B cell (primary cell): ENCODE data around the gene MCEMP1. TPM values are rescaled to one million over a fixed set of nuclear protein-coding genes. Genes with fewer than 3 reads are reported as not detected.

Experiments
- ATAC-seq: fragments of 200-7000 bp; cut with Tn5 transposase; one replicate; pipeline ENCODE4 v1.10.0; 2021; ENCODE audit warnings: low read depth, mild to moderate bottlenecking, moderate number of reproducible peaks, moderate library complexity
- CTCF ChIA-PET: fragments of 350-600 bp; sonication (Branson Sonifier 250); formaldehyde crosslinking; loops from one replicate; lab custom pipeline; 2021; ENCODE audit warnings: antibody characterized with exemption, inconsistent platforms; lab: Charles Lee
- POLR2A ChIA-PET: fragments of 350-600 bp; sonication (Branson Sonifier 250); formaldehyde crosslinking; loops from one replicate; lab custom pipeline; 2021; ENCODE audit warnings: antibody characterized with exemption; lab: Charles Lee
- DNase-seq: peaks from one replicate; pipeline ENCODE4 v3.0.0; 2013
- H2AFZ ChIP-seq: 2 replicates; pipeline ENCODE4 v1.6.1; 2012; ENCODE audit warnings: mild to moderate bottlenecking, low read depth, low read length; ENCODE audit not compliant: insufficient read depth, poor library complexity, severe bottlenecking
- H3K27ac ChIP-seq, 2 donors: 1 replicate in 1 of 2; 2 replicates in 1 of 2; pipeline ENCODE4 v1.5.1; 2012 to 2013; ENCODE audit warnings: low read length in 2 of 2, mild to moderate bottlenecking in 2 of 2, moderate library complexity in 1 of 2
- H3K27me3 ChIP-seq, 4 experiments: fragments of 200-600 bp in 1 of 4; sonication (generic) in 1 of 4; replicated peaks in 1 of 4; 1 replicate in 2 of 4; 2 replicates in 2 of 4; pipeline versions ENCODE4 v1.6.1 to v1.7.0; 2013 to 2016; ENCODE audit warnings: low read length in 3 of 4, mild to moderate bottlenecking in 2 of 4, mixed read lengths in 1 of 4, moderate library complexity in 1 of 4; ENCODE audit not compliant: insufficient read depth in 4 of 4, control insufficient read depth in 3 of 4; ENCODE audit errors: control extremely low read depth in 1 of 4
- H3K36me3 ChIP-seq, 2 experiments: replicated peaks in 1 of 2; 1 replicate in 1 of 2; 2 replicates in 1 of 2; pipeline versions ENCODE4 v1.6.1 to v1.7.1; 2013; ENCODE audit warnings: low read length in 1 of 2; ENCODE audit not compliant: insufficient read depth in 2 of 2, control insufficient read depth in 1 of 2; ENCODE audit errors: control extremely low read depth in 1 of 2, extremely low read depth in 1 of 2
- H3K4me1 ChIP-seq, 2 donors: fragments of 200-600 bp in 1 of 2; sonication (generic) in 1 of 2; 1 replicate in 1 of 2; 2 replicates in 1 of 2; pipeline versions ENCODE4 v1.5.1 to v1.6.1; 2013 to 2017; ENCODE audit warnings: low read length in 2 of 2; ENCODE audit not compliant: control insufficient read depth in 2 of 2, insufficient read depth in 2 of 2
- H3K4me2 ChIP-seq: replicated peaks from 2 replicates; pipeline ENCODE3; 2012; ENCODE audit warnings: mild to moderate bottlenecking, low read depth, low read length; ENCODE audit not compliant: poor library complexity, severe bottlenecking
- H3K4me3 ChIP-seq, 5 experiments: fragments of 200-600 bp in 1 of 5; sonication (generic) in 1 of 5; 1 replicate in 3 of 5; 2 replicates in 2 of 5; pipeline versions ENCODE4 v1.5.1 to v1.7.0; 2011 to 2016; ENCODE audit warnings: low read length in 4 of 5, mild to moderate bottlenecking in 4 of 5, low read depth in 2 of 5, control low read depth in 1 of 5, moderate library complexity in 1 of 5; ENCODE audit not compliant: insufficient read depth in 1 of 5; ENCODE audit errors: control extremely low read depth in 1 of 5, extremely low read depth in 1 of 5
- H3K79me2 ChIP-seq: fragments of 200-600 bp; sonication (generic); one replicate; pipeline ENCODE4 v1.6.0; 2016; ENCODE audit warnings: low read length; ENCODE audit not compliant: control insufficient read depth, insufficient read depth
- H3K9ac ChIP-seq: fragments of 200-600 bp; sonication (generic); 2 replicates; pipeline ENCODE4 v1.6.1; 2017; ENCODE audit warnings: mild to moderate bottlenecking, low read length, moderate library complexity
- H3K9me3 ChIP-seq, 3 donors: one replicate each; pipeline versions ENCODE4 v1.6.1 to v1.7.1; 2013; ENCODE audit warnings: low read length in 2 of 3; ENCODE audit not compliant: control insufficient read depth in 2 of 3, insufficient read depth in 1 of 3; ENCODE audit errors: control extremely low read depth in 1 of 3
- H4K20me1 ChIP-seq: 2 replicates; pipeline ENCODE4 v1.6.0; 2012; ENCODE audit warnings: mild to moderate bottlenecking, low read length; ENCODE audit not compliant: insufficient read depth, control insufficient read depth, poor library complexity, severe bottlenecking
- H3K27ac Mint-ChIP-seq: one replicate; pipeline ENCODE4 v1.8.0; 2021; ENCODE audit warnings: mixed read lengths
- H3K27me3 Mint-ChIP-seq: one replicate; pipeline ENCODE4 v1.8.0; 2021; ENCODE audit warnings: mixed read lengths
- H3K4me1 Mint-ChIP-seq: one replicate; pipeline ENCODE4 v1.8.0; 2021; ENCODE audit warnings: mixed read lengths
- H3K4me3 Mint-ChIP-seq: one replicate; pipeline ENCODE4 v1.8.0; 2021; ENCODE audit warnings: mixed read lengths
- H3K9me3 Mint-ChIP-seq: one replicate; pipeline ENCODE4 v1.8.0; 2022; ENCODE audit warnings: mixed read lengths; ENCODE audit not compliant: insufficient read depth
- CTCF ChIP-seq: fragments of 200-600 bp; IDR thresholded peaks from one replicate; pipeline ENCODE4 v1.8.0; 2022; ENCODE audit warnings: antibody characterized with exemption, mild to moderate bottlenecking
- EZH2 ChIP-seq: IDR thresholded peaks from 2 replicates; pipeline ENCODE4 v1.6.1; 2012; ENCODE audit warnings: borderline replicate concordance, low read depth, mild to moderate bottlenecking, moderate library complexity, low read length; ENCODE audit not compliant: insufficient read depth, poor library complexity, severe bottlenecking
- WGBS: methylation state at CpG from one replicate; pipeline ENCODE4 v1.1.5; 2013; ENCODE audit warnings: missing lambda C conversion rate; ENCODE audit not compliant: insufficient coverage; 5-methylcytosine and 5-hydroxymethylcytosine counted together
- intact Hi-C: fragments of 100-400 bp; cut with micrococcal nuclease; formaldehyde crosslinking; loops from one replicate; pipeline ENCODE4 v1.10.0; 2022
- polyA plus RNA-seq: library from polyadenylated mRNA; depleted of rRNA; stranded (reverse); fragments of >200 nt; gene quantifications from 2 replicates; pipeline ENCODE4 v1.2.3, GENCODE V29; 2012
- total RNA-seq, 2 donors: library from RNA; stranded (reverse); fragments of 120-200 nt in 1 of 2; gene quantifications; 1 replicate in 1 of 2; 2 replicates in 1 of 2; pipeline versions ENCODE4 v1.2.3 to v1.2.4, GENCODE V29; 2013 to 2022

The MCEMP1 gene
- total and polyA plus RNA-seq, 2 donors (not counting 1 experiment from before 2014, with no cell fraction given) = 0.57 TPM; not detected in 1

- POLR2A ChIA-PET = interaction anchor here (0.6 to 1.2 kb wide), 6 partner anchors 12 to 630 kb away, joined by 3 to 6 read pairs (median 3); partner anchors contain the start of gene TRAPPC5
- peak overlapping the region; percentile 51 to 60 for H3K27ac ChIP-seq
- no peaks in the 10 kb centered on the region for H3K27me3 ChIP-seq
- Mint-ChIP-seq H3K27me3 (no peaks in the 10 kb centered on the region), H3K9me3 (no peaks in the 10 kb centered on the region), H3K4me3 (peak overlapping the region; percentile 80), H3K4me1 (peaks cover 77% of the 10 kb centered on the region), H3K27ac (peak overlapping the region; percentile 93)
- H3K9ac ChIP-seq = peak overlapping the region; percentile 40
- H4K20me1 ChIP-seq = peaks cover 5% of the 10 kb centered on the region
- intact Hi-C loops = loop anchor here (5.0 kb wide), 1 partner anchor 99 kb away; no protein-coding TSS in a partner anchor
- H3K9me3 ChIP-seq = peaks cover 0 to 6% (median 0%) of the 10 kb centered on the region in 3 donors
- TF ChIP-seq CTCF = no peak
- no peak for TF ChIP-seq EZH2
- CTCF ChIA-PET = interaction anchor here (0.9 to 8.3 kb wide), 7 partner anchors 13 to 102 kb away, joined by 3 to 58 read pairs (median 3); partner anchors contain the start of gene TRAPPC5
- peaks cover 0 to 43% of the 10 kb centered on the region in 2 experiments for H3K36me3 ChIP-seq
- H3K4me2 ChIP-seq = peak overlapping the region; percentile 68
- peak; percentile 20 for DNase-seq
- no peak overlapping the region for H2AFZ ChIP-seq
- ATAC-seq = no peak
- WGBS = 79% methylated on average over 10 of the region's 11 CpGs
- peak overlapping the region; percentile 3 to 77 (median 49) for H3K4me3 ChIP-seq
- peaks cover 93% of the 10 kb centered on the region for H3K79me2 ChIP-seq
- H3K4me1 ChIP-seq = peaks cover 87 to 96% of the 10 kb centered on the region in 2 donors
These were observed 21.7 kb downstream of the MCEMP1 start for GRCh38 chr19:7698583-7698982.

- H4K20me1 ChIP-seq = peaks cover 5% of the 10 kb centered on the region
- peak overlapping the region; percentile 68 for H3K4me2 ChIP-seq
- H3K4me1 ChIP-seq = peaks cover 88 to 97% of the 10 kb centered on the region in 2 donors
- H3K27me3 ChIP-seq = no peaks in the 10 kb centered on the region
- peaks cover 0 to 6% (median 0%) of the 10 kb centered on the region in 3 donors for H3K9me3 ChIP-seq
- H3K79me2 ChIP-seq = peaks cover 95% of the 10 kb centered on the region
- Mint-ChIP-seq H3K27ac (peak overlapping the region; percentile 93), H3K27me3 (no peaks in the 10 kb centered on the region), H3K4me3 (peak overlapping the region; percentile 80), H3K9me3 (no peaks in the 10 kb centered on the region), H3K4me1 (peaks cover 79% of the 10 kb centered on the region)
- H3K4me3 ChIP-seq = peak overlapping the region in 4 of 5 experiments; percentile 31 to 77 (median 56)
- ATAC-seq (no peak), DNase-seq (no peak)
- intact Hi-C loops = loop anchor here (5.0 kb wide), 1 partner anchor 98 kb away; no protein-coding TSS in a partner anchor
- TF ChIP-seq EZH2 = no peak
- no peak for TF ChIP-seq CTCF
- ChIA-PET CTCF (interaction anchor here (0.9 to 8.3 kb wide), 7 partner anchors 13 to 102 kb away, joined by 3 to 58 read pairs (median 3); partner anchors contain the start of gene TRAPPC5), POLR2A (interaction anchor here (0.6 to 0.9 kb wide), 3 partner anchors 15 to 630 kb away, joined by 3 to 6 read pairs (median 3); no protein-coding TSS in a partner anchor)
- WGBS = 43% methylated on average over 2 of the region's 2 CpGs
- peak overlapping the region; percentile 51 to 60 for H3K27ac ChIP-seq
- peaks cover 0 to 42% of the 10 kb centered on the region in 2 experiments for H3K36me3 ChIP-seq
- H2AFZ ChIP-seq = no peak overlapping the region
- H3K9ac ChIP-seq = peak overlapping the region; percentile 40
These were observed 22.1 kb downstream of the MCEMP1 start for GRCh38 chr19:7699003-7699402.
